Neural progenitor cell (in vitro differentiated cells): ENCODE data around the gene UBE2V1. TPM values are rescaled to one million over a fixed set of nuclear protein-coding genes. Genes with fewer than 3 reads are reported as not detected.
A peak's percentile ranks its signal among the peaks of the same experiment; 100 is the strongest.
"Not testable (repeated sequence)": the region's sequence is repeated elsewhere in the genome, so short reads cannot be mapped to it uniquely, and the experiment has no call there.

ENCODE experiments used
- DNase-seq: peaks from one replicate; pipeline ENCODE4 v3.0.0-alpha.2; 2016; ENCODE audit warnings: low spot score
- H2AFZ ChIP-seq: fragments of 200-600 bp; sonication (generic); replicated peaks from 2 replicates; pipeline ENCODE4 v1.6.1; 2016; ENCODE audit warnings: antibody characterized with exemption
- H3F3A ChIP-seq: fragments of 200-600 bp; sonication (generic); 2 replicates; pipeline ENCODE4 v1.6.1; 2016; ENCODE audit warnings: antibody characterized with exemption, low read depth
- H3K27ac ChIP-seq: fragments of 200-600 bp; sonication (generic); 2 replicates; pipeline ENCODE4 v1.5.1; 2016; ENCODE audit warnings: mild to moderate bottlenecking
- H3K27me3 ChIP-seq: fragments of 200-600 bp; sonication (generic); 2 replicates; pipeline ENCODE4 v1.6.1; 2016; ENCODE audit warnings: mild to moderate bottlenecking, moderate library complexity
- H3K36me3 ChIP-seq: fragments of 200-600 bp; sonication (generic); 2 replicates; pipeline ENCODE4 v1.5.1; 2016
- H3K4me1 ChIP-seq: fragments of 200-600 bp; sonication (generic); 2 replicates; pipeline ENCODE4 v1.6.1; 2016; ENCODE audit warnings: mixed run types
- H3K4me2 ChIP-seq: fragments of 200-600 bp; sonication (generic); 2 replicates; pipeline ENCODE4 v1.6.1; 2016
- H3K4me3 ChIP-seq: fragments of 200-600 bp; sonication (generic); 2 replicates; pipeline ENCODE4 v1.5.1; 2016
- H3K79me2 ChIP-seq: fragments of 200-600 bp; sonication (generic); 2 replicates; pipeline ENCODE4 v1.6.1; 2016; ENCODE audit warnings: low read depth
- H3K9ac ChIP-seq: fragments of 200-600 bp; sonication (generic); 2 replicates; pipeline ENCODE4 v1.6.1; 2016
- H3K9me3 ChIP-seq: fragments of 200-600 bp; sonication (generic); 2 replicates; pipeline ENCODE4 v1.5.1; 2016; ENCODE audit warnings: low read depth
- H4K20me1 ChIP-seq: fragments of 200-600 bp; sonication (generic); 2 replicates; pipeline ENCODE4 v1.6.1; 2016; ENCODE audit warnings: low read depth
- H3K27ac Mint-ChIP-seq: 3 replicates; pipeline ENCODE4 v1.8.0; 2021; ENCODE audit warnings: mixed read lengths
- H3K27me3 Mint-ChIP-seq: 2 replicates; pipeline ENCODE4 v1.8.0; 2022; ENCODE audit warnings: low read depth, mild to moderate bottlenecking, inconsistent platforms, moderate library complexity, mixed read lengths; ENCODE audit not compliant: insufficient read depth
- H3K36me3 Mint-ChIP-seq: 3 replicates; pipeline ENCODE4 v1.8.0; 2021; ENCODE audit warnings: mixed read lengths
- H3K4me1 Mint-ChIP-seq: 3 replicates; pipeline ENCODE4 v1.8.0; 2021; ENCODE audit warnings: mixed read lengths
- H3K4me3 Mint-ChIP-seq: 3 replicates; pipeline ENCODE4 v1.8.0; 2021; ENCODE audit warnings: mild to moderate bottlenecking, moderate library complexity, mixed read lengths
- H3K9me3 Mint-ChIP-seq: 3 replicates; pipeline ENCODE4 v1.8.0; 2020; ENCODE audit warnings: mixed read lengths
- EZH2 ChIP-seq: fragments of 200-600 bp; sonication (generic); IDR thresholded peaks from 2 replicates; pipeline ENCODE4 v1.6.1; 2017; ENCODE audit warnings: antibody characterized with exemption, mild to moderate bottlenecking, moderate library complexity
- EZH2phosphoT487 ChIP-seq: fragments of 200-600 bp; sonication (generic); IDR thresholded peaks from 2 replicates; pipeline ENCODE4 v1.6.1; 2017; ENCODE audit warnings: antibody characterized with exemption
- total RNA-seq: library from RNA; depleted of rRNA; stranded (reverse); fragments of >200 nt; gene quantifications from 2 replicates; pipeline ENCODE4 v1.2.3, GENCODE V29; 2015; ENCODE audit warnings: low replicate concordance
- TF ChIP-seq, protein P1 (sequence below): fragments of 200-600 bp; sonication (generic); IDR thresholded peaks from 2 replicates; pipeline ENCODE4 v1.5.1; 2017; ENCODE audit warnings: antibody characterized with exemption, mild to moderate bottlenecking

UBE2V1 gene
- total RNA-seq, 1 donor from 2014 or later: 143 TPM

GRCh38 chr20:50085146-50085480, 27.8 kb downstream of the UBE2V1 start:
- Histone ChIP-seq H4K20me1 (peaks cover 44% of the 10 kb centered on the region), H3K4me1 (peaks cover 10% of the 10 kb centered on the region), H3K27ac (no peak overlapping the region), H3K79me2 (peaks cover 35% of the 10 kb centered on the region), H3K9ac (no peak overlapping the region), H3K4me2 (no peak overlapping the region), H3K4me3 (no peak overlapping the region), H3F3A (peaks cover 28% of the 10 kb centered on the region), H3K36me3 (no peaks in the 10 kb centered on the region), H3K9me3 (no peaks in the 10 kb centered on the region), H2AFZ (no peak overlapping the region), H3K27me3 (no peaks in the 10 kb centered on the region)
- no peaks in the 10 kb centered on the region for H3K9me3 Mint-ChIP-seq
- H3K36me3 Mint-ChIP-seq: peaks cover 11% of the 10 kb centered on the region
- H3K27ac Mint-ChIP-seq: peak overlapping the region; percentile 42
- peak overlapping the region; percentile 29 for H3K4me3 Mint-ChIP-seq
- no peak for DNase-seq
- no peak for TF ChIP-seq EZH2phosphoT487
- TF ChIP-seq, protein P1, sequence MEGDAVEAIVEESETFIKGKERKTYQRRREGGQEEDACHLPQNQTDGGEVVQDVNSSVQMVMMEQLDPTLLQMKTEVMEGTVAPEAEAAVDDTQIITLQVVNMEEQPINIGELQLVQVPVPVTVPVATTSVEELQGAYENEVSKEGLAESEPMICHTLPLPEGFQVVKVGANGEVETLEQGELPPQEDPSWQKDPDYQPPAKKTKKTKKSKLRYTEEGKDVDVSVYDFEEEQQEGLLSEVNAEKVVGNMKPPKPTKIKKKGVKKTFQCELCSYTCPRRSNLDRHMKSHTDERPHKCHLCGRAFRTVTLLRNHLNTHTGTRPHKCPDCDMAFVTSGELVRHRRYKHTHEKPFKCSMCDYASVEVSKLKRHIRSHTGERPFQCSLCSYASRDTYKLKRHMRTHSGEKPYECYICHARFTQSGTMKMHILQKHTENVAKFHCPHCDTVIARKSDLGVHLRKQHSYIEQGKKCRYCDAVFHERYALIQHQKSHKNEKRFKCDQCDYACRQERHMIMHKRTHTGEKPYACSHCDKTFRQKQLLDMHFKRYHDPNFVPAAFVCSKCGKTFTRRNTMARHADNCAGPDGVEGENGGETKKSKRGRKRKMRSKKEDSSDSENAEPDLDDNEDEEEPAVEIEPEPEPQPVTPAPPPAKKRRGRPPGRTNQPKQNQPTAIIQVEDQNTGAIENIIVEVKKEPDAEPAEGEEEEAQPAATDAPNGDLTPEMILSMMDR: no peak
- no peak for TF ChIP-seq EZH2
- H3K27me3 Mint-ChIP-seq: peaks cover 6% of the 10 kb centered on the region
- H3K4me1 Mint-ChIP-seq: peaks cover 14% of the 10 kb centered on the region

GRCh38 chr20:50083034-50083433, 29.9 kb downstream of the UBE2V1 start:
- Mint-ChIP-seq H3K27me3 (peaks cover 2% of the 10 kb centered on the region), H3K4me1 (peaks cover 14% of the 10 kb centered on the region), H3K36me3 (peaks cover 11% of the 10 kb centered on the region), H3K4me3 (no peak overlapping the region), H3K9me3 (no peaks in the 10 kb centered on the region), H3K27ac (no peak overlapping the region)
- Histone ChIP-seq H3K4me3 (no peak overlapping the region), H2AFZ (no peak overlapping the region), H3K27me3 (no peaks in the 10 kb centered on the region), H3K9me3 (no peaks in the 10 kb centered on the region), H3K9ac (no peak overlapping the region), H3K27ac (no peak overlapping the region), H3K79me2 (peaks cover 17% of the 10 kb centered on the region), H4K20me1 (peaks cover 28% of the 10 kb centered on the region), H3K4me1 (peaks cover 10% of the 10 kb centered on the region), H3K36me3 (no peaks in the 10 kb centered on the region), H3K4me2 (no peak overlapping the region), H3F3A (peaks cover 24% of the 10 kb centered on the region)
- no peak for DNase-seq
- TF ChIP-seq EZH2 (no peak), EZH2phosphoT487 (no peak)
- TF ChIP-seq, protein P1: no peak

GRCh38 chr20:50082056-50082455, 30.9 kb downstream of the UBE2V1 start:
- H3K4me2 ChIP-seq, H2AFZ ChIP-seq, DNase-seq, H3K9ac ChIP-seq, H3K27me3 ChIP-seq, H3K9me3 Mint-ChIP-seq, H3K36me3 ChIP-seq, H3K27ac ChIP-seq, H3K27ac Mint-ChIP-seq, H3K27me3 Mint-ChIP-seq, H3K4me1 ChIP-seq, H3K4me3 Mint-ChIP-seq, H3K9me3 ChIP-seq, H3K4me3 ChIP-seq: not testable (repeated sequence)
- Histone ChIP-seq H3F3A (peaks cover 15% of the 10 kb centered on the region), H3K79me2 (peaks cover 17% of the 10 kb centered on the region), H4K20me1 (peaks cover 29% of the 10 kb centered on the region)
- peaks cover 11% of the 10 kb centered on the region for H3K36me3 Mint-ChIP-seq
- H3K4me1 Mint-ChIP-seq: peaks cover 14% of the 10 kb centered on the region

DNA sequence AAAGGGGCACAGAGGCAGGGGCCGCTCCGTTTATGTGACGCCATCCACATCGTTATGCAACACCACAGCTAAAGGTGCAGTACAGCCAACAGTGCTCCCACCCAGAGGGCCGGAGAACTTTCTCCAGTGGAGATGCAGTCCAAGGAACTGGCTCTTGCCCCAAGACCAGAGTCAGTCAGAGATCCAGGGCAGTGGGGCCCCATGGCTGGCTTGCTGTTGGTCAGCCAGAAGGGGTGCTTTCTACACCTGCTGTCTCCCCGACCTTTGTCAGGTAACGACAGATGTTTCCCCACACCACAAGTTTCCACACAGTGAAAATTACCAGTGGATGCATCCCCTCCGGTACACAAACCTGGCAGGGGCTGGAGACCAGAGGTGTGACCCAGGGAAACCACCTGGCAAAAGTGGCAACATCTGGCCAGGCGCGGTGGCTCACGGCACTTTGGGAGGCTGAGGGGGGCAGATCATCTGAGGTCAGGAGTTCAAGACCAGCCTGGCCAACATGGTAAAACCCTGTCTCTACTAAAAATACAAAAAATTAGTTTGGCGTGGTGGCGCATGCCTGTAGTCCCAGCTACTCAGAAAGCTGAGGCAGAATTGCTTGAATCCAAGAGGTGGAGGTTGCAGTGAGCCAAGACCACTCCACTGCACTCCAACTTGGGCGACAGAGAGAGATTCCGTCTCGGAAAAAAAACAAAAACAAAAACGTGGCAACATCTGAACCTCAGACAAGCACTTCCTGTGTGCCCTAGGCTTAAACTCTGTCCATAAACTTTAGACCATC, 34.9 kb downstream of the UBE2V1 start:
- peaks cover 2% of the 10 kb centered on the region for H4K20me1 ChIP-seq
- TF ChIP-seq, protein P1: no peak
- TF ChIP-seq EZH2 (no peak), EZH2phosphoT487 (no peak)
- peaks cover 8% of the 10 kb centered on the region for H3K4me1 Mint-ChIP-seq
- no peak overlapping the region for H3K4me3 ChIP-seq
- H3F3A ChIP-seq: peaks cover 23% of the 10 kb centered on the region
- no peaks in the 10 kb centered on the region for H3K79me2 ChIP-seq
- no peak for DNase-seq
- no peak overlapping the region for H3K9ac ChIP-seq
- peaks cover 11% of the 10 kb centered on the region for H3K36me3 Mint-ChIP-seq
- H3K27me3 ChIP-seq: no peaks in the 10 kb centered on the region
- no peak overlapping the region for H3K4me2 ChIP-seq
- peaks cover 8% of the 10 kb centered on the region for H3K27me3 Mint-ChIP-seq
- H3K9me3 Mint-ChIP-seq: no peaks in the 10 kb centered on the region
- H3K9me3 ChIP-seq: no peaks in the 10 kb centered on the region
- no peaks in the 10 kb centered on the region for H3K36me3 ChIP-seq
- H2AFZ ChIP-seq: no peak overlapping the region
- H3K4me3 Mint-ChIP-seq: no peak overlapping the region
- H3K27ac ChIP-seq: no peak overlapping the region
- H3K27ac Mint-ChIP-seq: no peak overlapping the region
- peaks cover 6% of the 10 kb centered on the region for H3K4me1 ChIP-seq
